Stomach (tissue), 9 donors: ENCODE measurements around the gene CTIF. TPM values are rescaled to one million over a fixed set of nuclear protein-coding genes. Genes with fewer than 3 reads are reported as not detected.

Experiments used
- DNase-seq, 2 donors: peaks; one replicate each; pipeline versions ENCODE4 v3.0.0 to v3.0.0-alpha.2; 2013 to 2019
- H3K27ac ChIP-seq, 5 donors: fragments of 200-600 bp in 4 of 5; sonication (generic) in 4 of 5; one replicate each; pipeline ENCODE4 v1.5.1; 2013 to 2019; ENCODE audit warnings: mild to moderate bottlenecking in 1 of 5, moderate library complexity in 1 of 5
- H3K27me3 ChIP-seq, 3 donors: fragments of 200-600 bp; sonication (generic); one replicate each; pipeline ENCODE4 v1.5.1; 2017 to 2019; ENCODE audit warnings: mixed run types in 1 of 3
- H3K36me3 ChIP-seq, 4 donors: fragments of 200-600 bp; sonication (generic); 1 replicate in 3 of 4; 2 replicates in 1 of 4; pipeline ENCODE4 v1.5.1; 2016 to 2019
- H3K4me1 ChIP-seq, 4 donors: fragments of 200-600 bp; sonication (generic); one replicate each; pipeline ENCODE4 v1.5.1; 2016 to 2019
- H3K4me3 ChIP-seq, 4 donors: fragments of 200-600 bp; sonication (generic) in 3 of 4; one replicate each; pipeline ENCODE4 v1.5.1; 2016 to 2019; ENCODE audit warnings: mild to moderate bottlenecking in 1 of 4
- H3K9me3 ChIP-seq, 4 donors: fragments of 200-600 bp; sonication (generic); one replicate each; pipeline ENCODE4 v1.5.1; 2016 to 2019
- CTCF ChIP-seq, 7 experiments: fragments of 450-650 bp in 4 of 7; fragments of 200-600 bp in 3 of 7; sonication (generic) in 3 of 7; IDR thresholded peaks; one replicate each; pipeline ENCODE4 v1.5.1; 2016 to 2019; ENCODE audit warnings: antibody characterized with exemption in 7 of 7, control low read depth in 2 of 7, mild to moderate bottlenecking in 1 of 7
- EP300 ChIP-seq: sonication (generic); formaldehyde crosslinking; IDR thresholded peaks from one replicate; pipeline ENCODE4 v1.6.1; 2017; ENCODE audit warnings: antibody characterized with exemption
- POLR2A ChIP-seq, 4 donors: fragments of 450-650 bp; IDR thresholded peaks; one replicate each; pipeline ENCODE4 v1.6.1; 2016; ENCODE audit warnings: antibody characterized with exemption in 4 of 4, control low read depth in 2 of 4, mild to moderate bottlenecking in 1 of 4, moderate library complexity in 1 of 4
- POLR2AphosphoS5 ChIP-seq, 3 donors: sonication (generic); formaldehyde crosslinking; IDR thresholded peaks; one replicate each; pipeline ENCODE4 v1.6.1; 2016; ENCODE audit warnings: antibody characterized with exemption in 3 of 3
- WGBS, 5 donors: extraction: QIAGEN DNeasy Blood & Tissue Kit in 3 of 5; methylation state at CpG; one replicate each; pipeline versions ENCODE4 v1.1.5 to v1.1.7; 2013 to 2018; 5-methylcytosine and 5-hydroxymethylcytosine counted together
- intact Hi-C: fragments of 100-400 bp; cut with DNase I; formaldehyde crosslinking; loops from one replicate; pipeline ENCODE4 v1.15.1; 2023; ENCODE audit warnings: low total_unique reads
- polyA plus RNA-seq, 3 donors: library from polyadenylated mRNA; stranded (reverse); fragments of 200-250 nt; gene quantifications; one replicate each; pipeline ENCODE4 v1.2.3, GENCODE V29; 2013
- total RNA-seq, 5 donors: library from RNA; depleted of rRNA; stranded (reverse); fragments of >200 nt; gene quantifications; one replicate each; pipeline versions ENCODE4 v1.1.0 to v1.2.3, GENCODE V29; 2014 to 2016
- donor health status: healthy with polysubstance abuse.
- donor health status: Bipolar disorder and iron deficiency.
- donor health status: healthy.

CTIF gene
- total and polyA plus RNA-seq, 8 donors, result 16.3 to 105 (median 30.3) TPM

GRCh38 chr18:48887905-48888772, 349.3 kb downstream of the CTIF start:
- no peak for DNase-seq
- WGBS, 5 donors, result 83 to 95% (median 91%) methylated on average over 16 to 18 of the region's 18 CpGs
- intact Hi-C loops, result no loop called here

GRCh38 chr18:48888773-48889080, 349.9 kb downstream of the CTIF start:
- Histone ChIP-seq H3K36me3 (no peaks in the 10 kb centered on the region), H3K9me3 (no peaks in the 10 kb centered on the region), H3K4me3 (no peak overlapping the region), H3K27ac (no peak overlapping the region), H3K27me3 (no peaks in the 10 kb centered on the region), H3K4me1 (peaks cover 0 to 19% (median 12%) of the 10 kb centered on the region in 4 donors)
- no peak for DNase-seq
- no peak for TF ChIP-seq POLR2AphosphoS5 (IDR thresholded peaks at IDR 0.05)
- TF ChIP-seq CTCF (IDR thresholded peaks at IDR 0.05), result no peak
- TF ChIP-seq POLR2A (IDR thresholded peaks at IDR 0.05), result no peak
- no peak for TF ChIP-seq EP300
- WGBS, 5 donors, result 90 to 96% (median 95%) methylated on average over 5 of the region's 5 CpGs
- intact Hi-C loops, result no loop called here

More at GRCh38 chr18:48887905-48888772, 349.3 kb downstream of the CTIF start:
- peaks cover 0 to 15% (median 9%) of the 10 kb centered on the region in 4 donors for H3K4me1 ChIP-seq
- no peaks in the 10 kb centered on the region for H3K27me3 ChIP-seq
- no peak for TF ChIP-seq CTCF (IDR thresholded peaks at IDR 0.05)
- H3K9me3 ChIP-seq, result no peaks in the 10 kb centered on the region
- H3K36me3 ChIP-seq, result no peaks in the 10 kb centered on the region
- H3K27ac ChIP-seq, result no peak overlapping the region
- no peak overlapping the region for H3K4me3 ChIP-seq

- no peak overlapping the region for H3K4me3 ChIP-seq
- intact Hi-C loops, result no loop called here
- no peaks in the 10 kb centered on the region for H3K27me3 ChIP-seq
- H3K9me3 ChIP-seq, result no peaks in the 10 kb centered on the region
- TF ChIP-seq POLR2AphosphoS5 (IDR thresholded peaks at IDR 0.05) (no peak), CTCF (IDR thresholded peaks at IDR 0.05) (no peak), EP300 (no peak), POLR2A (IDR thresholded peaks at IDR 0.05) (no peak)
- 44 to 67% (median 52%) methylated on average over 11 to 18 of the region's 18 CpGs for WGBS, 5 donors
- peaks cover 0 to 23% (median 14%) of the 10 kb centered on the region in 4 donors for H3K4me1 ChIP-seq
- no peaks in the 10 kb centered on the region for H3K36me3 ChIP-seq
- DNase-seq, result peak; percentile 35 to 85
- no peak overlapping the region for H3K27ac ChIP-seq
These were observed 350.5 kb downstream of the CTIF start for GRCh38 chr18:48889115-48889941.

- 94 to 98% (median 98%) methylated on average over 13 of the region's 13 CpGs for WGBS, 5 donors
- Histone ChIP-seq H3K27me3 (no peaks in the 10 kb centered on the region), H3K9me3 (no peaks in the 10 kb centered on the region), H3K36me3 (no peaks in the 10 kb centered on the region), H3K4me3 (no peak overlapping the region), H3K27ac (no peak overlapping the region), H3K4me1 (peaks cover 0 to 23% (median 14%) of the 10 kb centered on the region in 4 donors)
- TF ChIP-seq CTCF (IDR thresholded peaks at IDR 0.05), result no peak
- intact Hi-C loops, result no loop called here
- DNase-seq, result no peak
These were observed 351.3 kb downstream of the CTIF start for GRCh38 chr18:48889981-48890762.
